Kidney (tissue), 14 donors: ENCODE results near the gene CCDC74A. TPM values are rescaled to one million over a fixed set of nuclear protein-coding genes. Genes with fewer than 3 reads are reported as not detected.
A peak's percentile ranks its signal among the peaks of the same experiment; 100 is the strongest.
"Not testable (repeated sequence)": the region's sequence is repeated elsewhere in the genome, so short reads cannot be mapped to it uniquely, and the experiment has no call there.

Source experiments
- DNase-seq, 5 donors: peaks; one replicate each; pipeline ENCODE4 v3.0.0-alpha.2; 2013 to 2020
- FAIRE-seq: peaks from 2 replicates; lab custom pipeline; 2012; peaks lifted over from hg19 to GRCh38; lab: Jason Lieb, UNC
- H3K27ac ChIP-seq, 2 donors: one replicate each; pipeline ENCODE4 v1.7.0; 2013; ENCODE audit warnings: low read depth in 2 of 2, low read length in 2 of 2, inconsistent platforms in 1 of 2
- H3K27me3 ChIP-seq: one replicate; pipeline ENCODE4 v1.7.1; 2013; ENCODE audit warnings: low read length, inconsistent platforms; ENCODE audit not compliant: control insufficient read depth, insufficient read depth
- H3K36me3 ChIP-seq, 3 donors: one replicate each; pipeline versions ENCODE4 v1.7.0 to v1.7.1; 2013; ENCODE audit warnings: low read length in 3 of 3, control low read depth in 1 of 3, inconsistent platforms in 1 of 3; ENCODE audit not compliant: insufficient read depth in 3 of 3, control insufficient read depth in 2 of 3
- H3K4me1 ChIP-seq, 3 donors: one replicate each; pipeline versions ENCODE4 v1.7.0 to v1.7.1; 2013; ENCODE audit warnings: low read length in 3 of 3, inconsistent platforms in 1 of 3, low read depth in 1 of 3; ENCODE audit not compliant: control insufficient read depth in 2 of 3, insufficient read depth in 2 of 3
- H3K4me3 ChIP-seq, 3 donors: one replicate each; pipeline versions ENCODE4 v1.7.0 to v1.8.1; 2013; ENCODE audit warnings: low read length in 3 of 3, control low read depth in 1 of 3, inconsistent platforms in 1 of 3
- H3K9ac ChIP-seq, 3 donors: one replicate each; pipeline versions ENCODE4 v1.7.0 to v1.7.1; 2013; ENCODE audit warnings: low read length in 3 of 3, control low read depth in 1 of 3, inconsistent platforms in 1 of 3
- H3K9me3 ChIP-seq, 3 donors: one replicate each; pipeline versions ENCODE4 v1.7.0 to v1.7.1; 2013; ENCODE audit warnings: low read length in 3 of 3, control low read depth in 1 of 3, inconsistent platforms in 1 of 3; ENCODE audit not compliant: control insufficient read depth in 2 of 3, insufficient read depth in 1 of 3
- CTCF ChIP-seq: IDR thresholded peaks from 3 replicates; pipeline ENCODE4 v1.5.1; 2012; ENCODE audit warnings: mild to moderate bottlenecking, moderate library complexity, borderline replicate concordance; ENCODE audit not compliant: insufficient read depth; ENCODE audit errors: extremely low read depth
- intact Hi-C: fragments of 100-400 bp; cut with DNase I; formaldehyde crosslinking; loops from one replicate; pipeline ENCODE4 v1.11.1; 2022
- polyA plus RNA-seq: library from polyadenylated mRNA; stranded (reverse); fragments of 350-450 nt; fragmentation: Illumina TruSeq; extraction: RNeasy Lipid Tissue Mini Kit (QIAGEN cat#74804); gene quantifications from one replicate; pipeline ENCODE4 v1.2.3, GENCODE V29; 2014; ENCODE audit warnings: low read depth, low replicate concordance; ENCODE audit not compliant: insufficient read depth
- total RNA-seq: library from RNA; stranded (reverse); fragmentation: NEBNext Ultra II Directional; extraction: Animal tissue kit (Norgen Biotek cat#: 25700); gene quantifications from one replicate; pipeline ENCODE4 v1.2.1, GENCODE V29; 2021
- donor health status: control.
- donor health status: control.
- donor health status: control.
- donor health status: control.
- donor health status: control.
- donor health status: DM: yes; HTN: yes; CAD: no.
- donor health status: Normal renal cell carcinoma (clear cell type).

Gene CCDC74A
- total and polyA plus RNA-seq, 2 donors from 2014 or later, result 9.5 to 10.5 TPM

- intact Hi-C loops, result not testable (repeated sequence)
These were observed 11.2 kb downstream of the CCDC74A start for GRCh38 chr2:131538856-131539255.

GRCh38 chr2:131542438-131543384 lies 15.0 kb downstream of the CCDC74A start:
- H3K4me3 ChIP-seq, result no peak overlapping the region
- FAIRE-seq, result no peak
- H3K9me3 ChIP-seq, result no peaks in the 10 kb centered on the region
- no peak overlapping the region for H3K9ac ChIP-seq
- no peak for TF ChIP-seq CTCF
- no peaks in the 10 kb centered on the region for H3K4me1 ChIP-seq
- DNase-seq, result peak in 1 of 5 donors; percentile 32
- H3K27ac ChIP-seq, result no peak overlapping the region
- no peaks in the 10 kb centered on the region for H3K36me3 ChIP-seq
- H3K27me3 ChIP-seq, result no peaks in the 10 kb centered on the region
- intact Hi-C loops, result no loop called here

More at GRCh38 chr2:131538856-131539255, 11.2 kb downstream of the CCDC74A start:
- not testable (repeated sequence) for H3K9me3 ChIP-seq, FAIRE-seq, H3K4me1 ChIP-seq, H3K9ac ChIP-seq, H3K36me3 ChIP-seq, H3K27ac ChIP-seq, H3K27me3 ChIP-seq, DNase-seq, H3K4me3 ChIP-seq

- TF ChIP-seq CTCF, result no peak
- no peak overlapping the region for H3K4me3 ChIP-seq
- FAIRE-seq, result no peak
These were observed 15.8 kb downstream of the CCDC74A start for GRCh38 chr2:131543385-131543891.

GRCh38 chr2:131544006-131544812 lies 16.5 kb downstream of the CCDC74A start:
- H3K27ac ChIP-seq, intact Hi-C loops: not testable (repeated sequence)

More at GRCh38 chr2:131543385-131543891, 15.8 kb downstream of the CCDC74A start:
- Histone ChIP-seq H3K4me1 (no peaks in the 10 kb centered on the region), H3K9me3 (no peaks in the 10 kb centered on the region), H3K27me3 (no peaks in the 10 kb centered on the region), H3K9ac (no peak overlapping the region), H3K36me3 (no peaks in the 10 kb centered on the region), H3K27ac (no peak overlapping the region)
- intact Hi-C loops, result no loop called here
- DNase-seq, result peak in 1 of 5 donors; percentile 57

GRCh38 chr2:131544813-131545165 lies 17.1 kb downstream of the CCDC74A start:
- H3K27ac ChIP-seq, H3K27me3 ChIP-seq, H3K36me3 ChIP-seq, H3K9ac ChIP-seq, H3K9me3 ChIP-seq, DNase-seq, H3K4me1 ChIP-seq, FAIRE-seq, H3K4me3 ChIP-seq, intact Hi-C loops: not testable (repeated sequence)

More at GRCh38 chr2:131544006-131544812, 16.5 kb downstream of the CCDC74A start:
- not testable (repeated sequence) for H3K9me3 ChIP-seq, H3K36me3 ChIP-seq, H3K9ac ChIP-seq, H3K27me3 ChIP-seq, H3K4me1 ChIP-seq, H3K4me3 ChIP-seq, FAIRE-seq
- DNase-seq, result peak in 1 of 5 donors; percentile 43
